HG02759 (cell line): ENCODE results near the gene OPRD1.
"Not testable (repeated sequence)": the region's sequence is repeated elsewhere in the genome, so short reads cannot be mapped to it uniquely, and the experiment has no call there.

Experiments
- ATAC-seq: cut with Tn5 transposase; IDR thresholded peaks from one replicate; pipeline ENCODE4 v1.9.1; 2021; ENCODE audit warnings: mild to moderate bottlenecking, moderate library complexity; ENCODE audit not compliant: unreplicated experiment

Gene OPRD1

DNA sequence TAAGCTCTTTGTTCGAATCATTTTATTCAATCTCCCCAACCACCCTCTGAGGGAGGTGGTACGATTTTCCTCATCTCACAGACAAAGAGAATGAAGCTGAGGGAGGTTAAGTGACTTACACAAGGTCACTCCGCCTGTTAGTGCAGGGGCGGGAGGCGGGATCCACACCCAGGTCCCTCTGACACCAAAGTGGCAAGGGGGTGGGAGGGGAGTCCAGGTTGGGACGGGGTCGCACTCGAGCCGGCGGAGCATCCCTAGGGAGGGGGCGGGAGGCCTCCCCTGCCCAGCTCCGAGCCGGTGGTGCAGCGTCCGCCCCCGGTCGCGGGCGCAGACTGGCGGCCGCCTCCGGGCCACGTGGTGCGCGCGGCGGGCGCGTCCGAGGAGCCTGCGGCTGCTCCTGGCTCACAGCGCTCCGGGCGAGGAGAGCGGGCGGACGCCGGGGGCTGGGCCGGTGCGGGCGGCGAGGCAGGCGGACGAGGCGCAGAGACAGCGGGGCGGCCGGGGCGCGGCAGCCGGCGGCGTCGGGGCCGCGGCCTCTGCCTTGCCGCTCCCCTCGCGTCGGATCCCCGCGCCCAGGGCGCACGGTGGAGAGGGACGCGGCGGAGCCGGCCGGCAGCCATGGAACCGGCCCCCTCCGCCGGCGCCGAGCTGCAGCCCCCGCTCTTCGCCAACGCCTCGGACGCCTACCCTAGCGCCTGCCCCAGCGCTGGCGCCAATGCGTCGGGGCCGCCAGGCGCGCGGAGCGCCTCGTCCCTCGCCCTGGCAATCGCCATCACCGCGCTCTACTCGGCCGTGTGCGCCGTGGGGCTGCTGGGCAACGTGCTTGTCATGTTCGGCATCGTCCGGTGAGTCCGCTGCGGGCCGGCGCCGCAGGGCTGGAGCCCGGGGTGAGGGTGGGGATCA, at the start of gene OPRD1:
TSS of gene OPRD1 (plus strand) at position 405 of the 903 bp plus-strand sequence. CDS start at position 619, 214 bp downstream.
- no peak for ATAC-seq

DNA sequence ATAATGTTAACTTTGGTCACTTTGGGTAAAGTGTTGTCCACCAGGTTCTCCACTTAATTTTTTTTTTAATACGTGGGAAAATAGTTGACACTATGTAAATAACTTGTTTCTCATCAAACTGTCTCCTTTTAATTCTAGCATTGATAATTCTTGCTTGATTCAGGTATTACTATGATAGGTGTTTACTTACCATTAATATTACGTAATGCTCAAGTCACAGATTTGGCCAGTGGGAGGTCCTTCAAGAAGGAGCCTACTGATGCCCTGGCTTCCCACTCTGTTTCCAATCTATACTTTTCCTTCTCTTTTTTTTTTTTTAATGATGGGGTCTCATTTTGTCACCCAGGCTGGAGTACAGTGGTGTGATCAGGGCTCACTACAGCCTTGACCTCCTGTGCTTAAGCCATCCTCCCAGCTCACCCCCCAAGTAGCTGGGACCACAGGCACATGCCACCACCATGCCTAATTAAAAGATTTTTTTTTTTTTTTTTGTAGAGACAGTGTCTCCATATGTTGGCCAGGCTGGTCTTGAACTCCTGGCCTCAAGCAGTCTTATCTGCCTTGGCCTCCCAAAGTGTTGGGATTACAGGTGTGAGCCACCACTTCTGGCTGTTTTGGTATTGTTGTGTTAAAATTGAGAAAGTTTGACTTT, 45.3 kb upstream of the OPRD1 start:
- no peak for ATAC-seq

DNA sequence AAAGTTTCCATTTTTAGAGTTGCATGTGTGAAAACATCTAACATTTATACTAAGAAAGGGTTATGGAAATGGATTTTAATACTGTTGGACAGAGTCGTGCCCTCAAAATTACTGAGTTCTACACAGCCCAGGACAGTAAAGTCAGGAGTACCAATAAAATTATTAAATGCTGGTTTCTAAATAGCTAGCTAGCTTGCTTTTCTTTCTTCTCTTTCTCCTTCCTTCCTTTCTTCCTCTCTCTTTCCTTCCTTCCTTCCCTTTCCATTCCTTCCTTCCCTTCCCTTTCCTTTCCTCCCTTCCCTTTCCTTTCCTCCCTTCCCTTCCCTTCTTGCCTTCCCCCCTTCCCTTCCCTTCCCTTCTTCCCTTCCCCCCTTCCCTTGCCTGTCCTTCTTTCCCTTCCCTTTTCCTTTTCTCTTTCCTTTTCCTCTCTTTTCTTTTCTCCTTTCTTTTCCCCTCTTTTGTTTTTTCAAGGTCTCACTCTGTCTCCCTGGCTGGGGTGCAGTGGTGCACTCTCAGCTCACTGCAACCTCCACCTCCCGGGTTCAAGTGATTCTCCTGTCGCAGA, 41.3 kb upstream of the OPRD1 start:
- ATAC-seq = no peak

DNA sequence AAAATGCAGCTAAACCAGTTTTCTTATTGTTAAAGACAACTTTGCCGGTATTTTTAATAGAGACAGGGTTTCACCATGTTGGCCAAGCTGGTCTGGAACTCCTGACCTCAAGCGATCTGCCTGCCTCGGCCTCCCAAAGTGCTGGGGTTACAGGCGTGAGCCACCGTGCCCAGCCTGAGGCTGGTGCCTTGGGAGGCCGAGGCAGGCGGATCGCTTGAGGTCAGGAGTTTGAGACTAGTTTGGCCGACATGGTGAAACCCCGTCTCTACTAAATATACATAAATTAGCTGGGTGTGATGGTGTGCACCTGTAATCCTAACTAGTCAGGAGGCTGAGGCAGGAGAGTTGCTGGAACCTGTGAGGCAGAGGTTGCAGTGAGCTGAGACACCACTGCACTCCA, 40.0 kb upstream of the OPRD1 start:
- not testable (repeated sequence) for ATAC-seq

DNA sequence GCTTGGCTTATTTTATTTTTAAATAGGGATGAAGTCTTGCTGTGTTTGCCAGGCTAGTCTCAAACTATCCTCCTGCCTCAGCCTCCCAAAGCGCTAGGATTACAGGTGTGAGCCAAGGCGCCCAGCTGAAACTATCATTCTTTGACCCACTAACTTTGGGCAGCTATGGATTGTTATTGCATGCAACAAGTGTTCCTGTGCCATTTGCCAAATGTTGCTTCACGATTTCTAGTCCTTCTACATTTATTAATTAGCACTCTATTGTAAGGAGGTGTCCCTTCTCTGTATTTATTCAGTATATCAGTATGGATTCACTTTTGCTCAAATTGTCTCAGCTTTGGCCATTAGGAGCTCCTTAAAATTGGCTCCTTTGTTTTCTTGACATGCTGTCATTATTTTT, 38.9 kb upstream of the OPRD1 start:
- ATAC-seq = no peak

DNA sequence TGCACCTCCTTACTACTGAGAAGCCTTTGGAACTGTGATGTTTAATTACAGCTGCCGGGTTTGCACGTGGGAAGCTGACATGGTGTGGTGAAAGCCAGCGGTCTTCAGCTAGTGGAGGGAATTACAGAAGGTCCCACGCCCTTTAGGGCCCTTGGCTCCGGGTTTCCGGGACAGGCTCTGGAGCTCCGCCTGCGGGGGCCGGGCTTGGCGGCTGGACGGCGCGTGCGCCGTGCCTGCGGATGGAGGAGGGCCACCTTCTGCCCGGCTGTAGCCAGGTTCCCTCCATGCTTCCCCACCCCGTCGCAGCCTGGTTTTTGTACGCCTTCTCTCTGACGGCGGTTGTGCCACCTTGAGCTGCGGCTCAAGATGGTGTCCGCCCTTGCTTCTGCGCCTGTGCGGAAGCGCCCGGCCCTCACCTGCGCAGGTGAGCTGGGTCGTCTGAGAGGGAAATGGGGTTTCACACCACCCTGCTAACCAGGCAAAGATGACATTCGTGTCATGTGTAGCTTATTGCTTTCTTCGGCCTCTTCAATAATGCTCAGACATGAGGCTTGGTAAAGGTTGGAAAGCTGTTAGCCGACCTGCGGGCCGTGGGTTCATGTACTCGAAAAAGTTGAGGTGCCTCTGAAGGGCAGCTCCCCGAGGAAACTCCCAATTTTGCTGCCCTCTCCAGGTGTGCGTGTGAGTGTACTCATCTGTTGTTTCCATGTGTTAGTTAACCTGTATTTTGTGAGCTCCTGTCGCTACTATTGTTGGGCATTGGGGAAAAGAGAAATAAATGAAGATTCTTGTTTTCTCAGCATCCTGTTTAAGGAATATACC, 36.6 kb upstream of the OPRD1 start:
- no peak for ATAC-seq

DNA sequence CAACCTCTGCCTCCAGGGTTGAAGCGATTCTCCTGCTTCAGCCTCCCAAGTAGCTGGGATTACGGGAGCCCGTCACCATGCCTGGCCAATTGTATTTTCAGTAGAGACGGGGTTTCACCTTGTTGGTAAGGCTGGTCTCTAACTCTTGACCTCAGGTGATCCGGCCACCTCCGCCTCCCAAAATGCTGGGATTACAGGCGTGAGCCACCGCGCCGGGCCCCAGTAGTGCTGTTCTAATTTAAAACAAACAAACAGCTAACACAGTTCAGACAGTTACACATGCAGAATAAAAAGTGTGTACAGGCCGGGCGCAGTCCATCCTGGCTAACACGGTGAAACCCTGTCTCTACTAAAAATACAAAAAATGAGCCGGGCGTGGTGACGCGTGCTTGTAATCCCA, 35.6 kb upstream of the OPRD1 start:
- ATAC-seq = no peak

DNA sequence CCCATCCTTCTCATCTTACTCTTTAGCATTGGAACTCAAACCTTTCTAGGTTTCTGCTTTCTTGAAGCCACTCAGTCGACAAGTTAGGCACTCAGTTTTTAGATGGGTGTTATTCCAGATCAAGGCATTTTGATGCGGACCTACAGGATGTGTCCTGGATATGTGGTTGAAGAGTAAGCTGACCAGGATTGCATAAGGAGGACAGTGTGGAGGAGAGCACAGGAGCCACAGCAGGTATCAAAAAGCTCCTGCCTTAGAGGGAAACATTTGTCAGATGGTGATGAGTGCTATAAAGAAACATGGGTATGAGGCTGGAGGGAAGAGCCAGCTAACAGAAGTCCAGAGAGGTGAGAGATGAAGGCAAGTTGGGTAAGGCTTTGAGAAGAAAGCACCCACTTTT, 33.9 kb upstream of the OPRD1 start:
- ATAC-seq = no peak

DNA sequence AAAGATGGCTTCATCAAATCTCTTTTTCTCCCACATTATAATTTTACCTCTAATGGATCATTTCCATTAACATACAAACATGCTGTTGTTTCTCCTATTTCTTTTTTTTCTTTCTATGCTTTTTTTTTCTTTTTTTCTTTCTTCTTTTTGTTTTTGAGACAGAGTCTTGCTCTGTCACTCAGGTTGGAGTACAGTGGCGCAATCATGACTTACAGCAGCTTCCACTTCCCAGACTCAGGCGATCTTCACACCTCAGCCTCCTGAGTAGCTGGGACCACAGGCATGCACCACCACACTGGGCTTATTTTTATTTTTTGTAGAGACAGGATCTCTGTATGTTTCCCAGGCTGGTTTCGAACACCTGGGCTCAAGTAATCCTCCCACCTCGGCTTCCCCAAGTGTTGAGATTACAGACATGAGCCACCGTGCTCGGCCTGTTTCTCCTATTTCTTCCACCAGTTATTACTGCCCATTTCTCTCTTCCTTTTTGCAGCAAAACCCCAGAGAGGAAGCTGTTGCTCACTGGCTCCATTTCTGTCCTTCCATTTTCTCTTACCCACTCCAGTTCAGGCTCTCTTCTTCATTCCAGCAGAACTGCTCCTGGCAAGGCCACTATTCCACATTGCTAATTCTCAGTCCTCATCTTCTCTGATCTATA, 32.1 kb upstream of the OPRD1 start:
- no peak for ATAC-seq

DNA sequence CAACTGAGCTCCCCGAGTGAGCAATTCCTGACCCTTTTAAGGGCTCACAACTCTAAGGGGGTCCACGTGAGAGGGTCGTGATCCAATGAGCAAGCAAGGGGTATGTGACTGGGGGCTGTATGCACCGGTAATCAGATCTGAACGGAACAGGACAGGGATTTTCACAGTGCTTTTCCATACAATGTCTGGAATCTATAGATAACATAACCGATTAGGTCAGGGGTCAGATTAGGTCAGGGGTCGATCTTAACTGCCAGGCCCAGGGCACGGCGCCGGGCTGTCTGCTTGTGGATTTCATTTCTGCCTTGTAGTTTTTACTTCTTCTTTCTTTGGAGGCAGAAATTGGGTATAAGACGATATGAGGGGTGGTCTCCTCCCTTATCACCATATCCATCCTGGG, 30.7 kb upstream of the OPRD1 start:
- no peak for ATAC-seq

DNA sequence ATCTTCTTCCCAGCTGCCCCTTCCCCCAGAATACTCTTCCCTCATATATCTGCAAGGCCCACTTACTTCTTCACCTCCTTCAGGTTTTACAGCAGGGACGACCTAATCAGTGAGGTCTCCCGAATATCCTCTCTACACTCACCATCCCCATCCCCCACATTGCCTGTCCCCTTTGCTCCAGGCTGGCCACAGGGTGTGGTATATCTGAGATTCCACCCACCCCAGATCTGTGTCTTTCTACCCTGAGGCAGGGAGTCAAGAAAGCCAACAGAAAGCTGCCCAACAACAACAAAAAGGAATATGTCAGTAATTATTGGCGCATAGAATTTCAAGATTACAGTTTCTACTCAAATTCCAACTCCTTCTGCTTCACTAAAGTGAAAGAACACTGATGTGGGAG, 30.0 kb upstream of the OPRD1 start:
- ATAC-seq = no peak

DNA sequence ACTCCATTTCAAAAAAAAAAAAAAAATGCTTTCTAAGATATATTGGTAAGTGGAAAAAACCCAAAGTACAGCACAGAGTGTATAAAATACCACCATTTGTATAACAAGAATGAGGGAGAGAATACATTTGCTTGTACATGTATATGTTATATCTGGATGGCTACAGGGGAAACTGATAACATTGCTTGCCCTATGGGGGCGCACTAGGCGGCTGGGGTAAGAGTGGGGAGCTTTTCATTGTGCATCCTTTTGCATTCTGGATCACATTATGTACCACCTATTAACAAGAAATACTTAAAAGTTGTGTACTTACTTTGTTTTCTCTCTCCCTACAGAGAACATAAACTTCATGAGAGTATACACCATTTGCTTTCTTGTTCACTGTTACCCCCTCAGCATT, 28.6 kb upstream of the OPRD1 start:
- no peak for ATAC-seq

DNA sequence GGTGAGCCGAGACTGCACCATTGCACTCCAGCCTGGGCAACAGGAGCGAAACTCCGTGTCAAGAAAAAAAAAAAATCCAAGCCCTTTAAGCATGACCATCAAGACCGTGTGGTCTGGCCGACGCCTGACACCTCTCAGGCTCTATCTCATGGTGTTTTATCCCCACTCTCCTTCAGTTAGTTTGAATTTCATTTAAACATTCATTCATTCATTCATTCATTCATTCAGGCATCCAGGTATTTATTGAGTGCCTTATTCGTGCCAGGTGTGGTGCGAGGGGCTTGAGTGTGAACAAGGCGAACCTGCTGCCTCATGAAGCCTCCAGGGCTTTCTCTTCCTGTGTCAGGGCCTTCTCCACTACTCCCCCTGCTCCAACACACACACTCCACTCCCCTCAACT, 22.6 kb upstream of the OPRD1 start:
- ATAC-seq = no peak

DNA sequence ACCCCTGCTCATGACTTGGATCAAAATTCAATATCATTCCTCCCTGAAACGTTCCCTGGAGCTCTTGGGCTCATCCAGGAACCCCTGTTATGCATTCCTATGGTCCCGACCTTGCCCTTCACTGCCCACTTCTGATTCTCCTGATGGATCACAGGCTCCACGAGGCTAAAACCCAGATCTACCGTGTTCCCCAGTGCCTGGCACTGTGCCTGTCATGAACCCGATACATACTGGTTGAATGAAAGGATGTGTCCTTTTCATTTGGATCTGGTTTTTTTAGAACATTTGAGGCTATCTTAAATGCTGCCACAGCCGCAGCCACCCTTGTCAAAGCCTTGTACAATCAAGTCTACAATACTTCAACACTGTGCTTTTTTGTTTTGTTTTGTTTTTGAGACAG, 22.2 kb upstream of the OPRD1 start:
- ATAC-seq = no peak

DNA sequence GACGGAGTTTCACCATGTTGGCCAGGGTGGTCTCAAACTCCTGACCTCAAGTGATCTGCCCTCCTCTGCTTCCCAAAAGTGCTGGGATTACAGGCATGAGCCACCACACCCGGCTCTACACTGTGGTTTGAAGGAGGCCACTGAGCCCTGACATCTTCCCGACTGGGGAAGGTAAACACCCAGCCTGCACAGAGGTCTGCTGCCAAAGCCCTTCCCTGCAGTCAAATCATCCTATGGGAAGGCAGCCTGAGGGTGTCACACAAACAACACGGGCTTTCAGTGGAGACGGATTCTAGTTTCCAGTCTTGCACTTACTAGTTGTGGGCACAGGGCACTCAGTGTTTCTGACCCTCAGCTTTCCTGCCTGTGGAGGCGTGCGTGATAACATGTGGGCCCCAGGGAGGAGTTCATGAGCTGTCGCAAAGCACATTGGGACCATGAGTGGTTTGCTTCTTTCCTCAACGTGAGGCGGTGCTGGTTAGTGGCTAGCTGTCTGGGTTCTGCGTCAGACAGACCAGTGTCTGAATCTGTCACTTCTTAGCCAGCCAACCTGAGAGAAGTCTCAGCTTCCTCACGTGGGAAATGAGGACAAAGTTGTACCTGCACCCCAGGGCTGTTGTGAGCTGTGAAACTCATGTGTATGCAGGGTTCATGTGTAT, 21.5 kb upstream of the OPRD1 start:
- ATAC-seq = no peak

DNA sequence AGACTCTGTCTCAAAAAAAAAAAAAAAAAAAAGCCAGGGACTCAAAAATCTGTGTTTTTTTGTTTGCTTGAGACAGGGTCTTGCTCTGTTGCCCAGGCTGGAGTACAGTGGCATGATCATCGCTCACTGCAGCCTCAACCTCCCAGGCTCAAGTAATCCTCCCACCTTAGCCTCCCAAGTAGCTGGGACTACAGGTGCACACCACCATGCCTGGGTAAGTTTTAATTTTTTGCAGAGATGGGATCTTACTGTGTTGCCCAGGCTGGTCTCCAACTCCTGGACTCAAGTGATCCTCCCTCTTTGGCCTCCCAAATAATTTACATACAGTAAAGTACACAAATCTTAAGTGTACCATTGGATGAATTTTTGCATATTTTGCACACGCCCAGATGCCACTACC, 20.0 kb upstream of the OPRD1 start:
- ATAC-seq = not testable (repeated sequence)

DNA sequence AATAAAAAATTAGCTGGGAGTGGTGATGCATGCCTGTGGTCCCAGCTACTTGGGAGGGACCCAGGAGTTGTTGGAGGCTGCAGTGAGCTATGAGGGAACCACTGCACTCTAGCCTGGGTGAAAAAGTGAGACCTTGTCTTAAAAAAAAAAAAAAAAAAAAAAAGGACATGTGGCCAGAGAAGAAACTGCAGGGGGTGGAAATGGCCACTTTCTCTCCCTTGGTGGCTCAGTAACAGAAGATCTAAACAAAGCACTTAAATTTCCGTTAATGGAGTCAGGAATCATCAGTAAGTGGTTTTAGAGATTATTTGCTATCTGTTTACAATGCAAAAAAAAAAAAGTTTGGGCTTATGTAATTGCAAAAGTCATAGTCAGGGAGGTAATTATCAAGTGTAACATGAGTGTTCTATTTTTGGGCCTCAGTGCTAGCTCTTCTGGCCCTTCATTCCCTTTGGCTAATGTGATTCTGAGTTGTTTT, 19.3 kb upstream of the OPRD1 start:
- ATAC-seq = no peak

DNA sequence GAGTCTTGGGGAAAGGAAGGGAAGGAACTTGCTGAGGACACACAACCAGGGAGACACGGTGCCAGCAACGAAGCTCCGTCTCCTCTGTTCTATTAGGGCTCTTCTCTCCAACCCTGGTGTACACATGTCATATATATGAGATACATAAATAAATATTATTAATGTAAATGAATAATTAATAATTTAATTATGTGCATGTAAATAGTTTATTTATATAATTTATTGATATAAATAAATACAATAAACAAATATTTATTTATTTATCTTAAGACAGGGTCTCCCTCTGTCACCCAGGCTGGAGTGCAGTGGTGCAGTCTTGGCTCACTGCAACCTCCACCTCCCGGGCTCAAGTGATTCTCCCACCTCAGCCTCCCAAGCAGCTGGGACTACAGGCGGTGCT, 17.4 kb upstream of the OPRD1 start:
- ATAC-seq = not testable (repeated sequence)

DNA sequence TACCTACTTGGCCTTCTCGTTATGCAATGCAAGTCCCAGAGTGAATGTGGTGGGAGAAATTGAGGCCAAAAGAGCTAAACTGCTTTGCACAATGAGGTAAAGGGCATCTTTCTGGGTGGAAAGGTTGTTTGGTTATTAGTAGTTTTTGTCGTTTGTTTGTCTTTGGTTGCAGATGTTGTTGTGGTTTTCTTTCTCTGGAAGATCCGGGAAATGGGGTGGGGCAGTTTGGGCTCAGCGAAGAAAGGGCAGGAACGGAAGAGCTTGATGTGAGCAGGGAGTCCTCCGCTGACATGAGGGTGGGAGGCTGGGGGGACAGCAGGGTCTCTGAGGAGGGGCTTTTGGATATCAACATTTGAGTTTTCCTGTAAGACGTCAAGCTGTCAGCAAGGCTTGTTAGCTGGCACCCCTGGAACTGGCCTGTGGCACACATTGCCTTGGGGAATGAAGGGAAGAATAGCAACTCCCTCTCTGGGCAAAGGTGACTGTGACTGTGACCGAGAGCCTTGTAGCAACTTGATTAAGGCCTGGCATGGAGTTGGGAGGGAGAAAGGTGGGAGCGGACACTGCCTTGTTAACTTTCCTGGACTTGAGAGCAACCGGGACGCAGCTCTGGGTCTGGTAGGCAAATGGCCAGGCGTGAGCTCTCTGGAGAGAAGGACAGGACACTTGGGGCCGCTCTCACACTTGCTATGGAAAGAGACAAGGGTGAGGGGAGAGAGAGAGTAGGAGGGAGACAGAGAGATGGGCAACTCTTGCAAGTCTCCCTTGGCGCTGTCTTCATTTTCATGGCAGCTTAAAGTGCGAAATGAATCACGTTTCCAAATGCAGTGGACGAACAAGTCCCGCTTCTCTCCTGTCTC, 15.4 kb upstream of the OPRD1 start:
- ATAC-seq = no peak
